AG04450 (cell line): Measurements from ENCODE around the gene PLXNA1. TPM values are rescaled to one million over a fixed set of nuclear protein-coding genes. Genes with fewer than 3 reads are reported as not detected.

ENCODE experiments used
- CTCF ChIA-PET: fragments of 300-600, 350-600 bp; formaldehyde crosslinking; extraction: SDS; loops from one replicate; lab custom pipeline; 2022; ENCODE audit warnings: antibody characterized with exemption, inconsistent platforms; lab: Charles Lee
- POLR2A ChIA-PET: fragments of 350-600 bp; formaldehyde crosslinking; extraction: SDS; loops from one replicate; lab custom pipeline; 2021; ENCODE audit warnings: antibody characterized with exemption, inconsistent platforms; lab: Yijun Ruan, JAX
- DNase-seq: peaks from one replicate; pipeline ENCODE4 v3.0.0-alpha.2; 2011; ENCODE audit warnings: low read depth, low spot score
- H3K27ac ChIP-seq: one replicate; pipeline ENCODE4 v1.5.1; 2012; ENCODE audit warnings: low read depth, low read length, control low read depth
- H3K27me3 ChIP-seq: one replicate; pipeline ENCODE4 v1.6.0; 2012; ENCODE audit warnings: low read length; ENCODE audit not compliant: control insufficient read depth, insufficient read depth
- H3K4me3 ChIP-seq: 2 replicates; pipeline ENCODE4 v1.5.1; 2011; ENCODE audit warnings: mild to moderate bottlenecking, low read depth, low read length, control low read depth
- H3K9me3 ChIP-seq: 2 replicates; pipeline ENCODE4 v1.5.1; 2012; ENCODE audit warnings: low read length; ENCODE audit not compliant: control insufficient read depth, insufficient read depth
- CTCF ChIP-seq: IDR thresholded peaks from 2 replicates; pipeline ENCODE4 v1.5.1; 2011; ENCODE audit warnings: low read depth, low read length, control low read depth, inconsistent platforms
- polyA plus RNA-seq: library from polyadenylated mRNA; depleted of rRNA; stranded (reverse); fragments of >200 nt; gene quantifications from 2 replicates; pipeline ENCODE4 v1.2.3, GENCODE V29; 2011

Gene PLXNA1
- polyA plus RNA-seq, 1 experiment, result 22.0 TPM

GRCh38 chr3:126983276-126983652 lies 349 bp downstream of the PLXNA1 start:
- ChIA-PET POLR2A (no interaction called here), CTCF (no interaction called here)
- no peak for TF ChIP-seq CTCF
- Histone ChIP-seq H3K4me3 (peak overlapping the region; percentile 70), H3K9me3 (peaks cover 4% of the 10 kb centered on the region; the same call in 1 of the 2 replicates), H3K27me3 (peaks cover 7% of the 10 kb centered on the region), H3K27ac (no peak overlapping the region)
- DNase-seq, result no peak

DNA sequence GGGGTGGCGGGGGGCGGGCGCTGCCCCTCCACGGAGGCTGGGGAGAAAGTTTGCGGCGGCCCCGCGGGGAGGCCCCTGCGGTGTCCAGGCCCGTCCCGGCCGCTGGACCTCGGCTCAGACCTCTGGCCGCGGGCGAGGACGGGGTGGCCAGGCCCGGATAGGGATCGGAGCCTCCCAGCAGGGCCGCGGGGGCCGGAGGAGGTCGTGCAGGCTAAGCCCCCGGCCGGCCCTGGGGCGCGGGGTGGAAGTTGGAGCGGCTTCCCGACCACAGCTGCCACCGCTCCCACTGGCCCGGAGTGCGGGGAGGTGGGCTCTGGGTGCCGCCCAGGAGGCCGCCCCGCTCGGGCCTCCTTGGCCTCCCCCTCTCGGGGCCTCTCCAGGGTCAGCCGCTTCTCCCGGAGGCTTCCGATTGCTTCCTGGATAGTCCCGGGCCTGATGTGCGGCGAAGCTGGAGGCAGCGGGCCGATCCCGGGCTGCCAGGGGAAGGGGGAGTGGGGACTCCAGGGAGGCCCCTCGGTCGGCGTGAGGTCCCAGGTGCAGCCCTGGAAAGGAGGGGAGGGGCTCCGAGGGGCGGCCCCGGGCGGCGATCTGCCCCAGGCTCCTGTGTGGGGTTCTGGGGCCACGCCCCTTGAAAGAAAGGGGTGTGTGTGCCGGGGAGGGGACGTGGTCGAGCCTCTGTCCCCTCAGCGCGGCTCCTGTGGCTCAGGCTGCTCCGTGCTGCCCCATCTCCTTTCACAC lies 907 bp downstream of the PLXNA1 start:
- Histone ChIP-seq H3K27me3 (peaks cover 4% of the 10 kb centered on the region), H3K4me3 (peak overlapping the region; percentile 70), H3K9me3 (peaks cover 4% of the 10 kb centered on the region; the same call in 1 of the 2 replicates), H3K27ac (no peak overlapping the region)
- ChIA-PET CTCF (interaction anchor here (0.6 to 1.1 kb wide), 2 partner anchors 33 to 232 kb away, joined by 4 to 8 read pairs; no protein-coding TSS in a partner anchor), POLR2A (interaction anchor here (0.8 to 1.3 kb wide), 2 partner anchors 12 to 15 kb away, joined by 3 to 4 read pairs; no protein-coding TSS in a partner anchor)
- DNase-seq, result no peak
- no peak for TF ChIP-seq CTCF

GRCh38 chr3:126984391-126985131 lies 1.6 kb downstream of the PLXNA1 start:
- Histone ChIP-seq H3K9me3 (no peaks in the 10 kb centered on the region; the same call in 1 of the 2 replicates), H3K4me3 (peak overlapping the region; percentile 70), H3K27me3 (no peaks in the 10 kb centered on the region), H3K27ac (no peak overlapping the region)
- DNase-seq, result no peak
- ChIA-PET POLR2A (interaction anchor here (0.8 to 1.3 kb wide), 2 partner anchors 11 to 15 kb away, joined by 3 to 4 read pairs; no protein-coding TSS in a partner anchor), CTCF (interaction anchor here (0.6 to 1.1 kb wide), 3 partner anchors 33 to 281 kb away, joined by 4 to 8 read pairs (median 4); partner anchors contain the start of gene CHCHD6)
- TF ChIP-seq CTCF, result no peak

- H3K27ac ChIP-seq, result no peak overlapping the region
- ChIA-PET POLR2A (interaction anchor here (1.3 kb wide), 1 partner anchor 10 kb away, joined by 4 read pairs; no protein-coding TSS in a partner anchor), CTCF (interaction anchor here (0.5 to 1.1 kb wide), 4 partner anchors 17 to 281 kb away, joined by 3 to 8 read pairs (median 4); partner anchors contain the start of gene CHCHD6)
- no peak for DNase-seq
- H3K4me3 ChIP-seq, result peak overlapping the region; percentile 70; the same call in 1 of the 2 replicates
- no peaks in the 10 kb centered on the region; the same call in 1 of the 2 replicates for H3K9me3 ChIP-seq
- no peaks in the 10 kb centered on the region for H3K27me3 ChIP-seq
- peak; percentile 17; the same call in 1 of the 2 replicates for TF ChIP-seq CTCF
Measured at GRCh38 chr3:126985132-126985985, 2.4 kb downstream of the PLXNA1 start.
